ENCODE measurements around the gene STXBP6. TPM values are rescaled to one million over a fixed set of nuclear protein-coding genes. Genes with fewer than 3 reads are reported as not detected.

STXBP6 gene
- total and polyA plus RNA-seq, 2 of the 13 experiments (the other 11 are each of a cell fraction or from before 2014, with no cell fraction given), result 35.3 to 42.8 TPM

- 0 out of 2 replicates have a peak, but pooled peaks have one; percentile 16 for TF ChIP-seq TRIM22 (IDR thresholded peaks at IDR 0.05)
- TF ChIP-seq ATF7 (IDR thresholded peaks at IDR 0.05), result peak; percentile 25; the same call in 1 of the 2 replicates
- TF ChIP-seq ATF7 (CRISPR knock-in tag; IDR thresholded peaks at IDR 0.05), result no peak
- TF ChIP-seq ZNF138 (CRISPR knock-in tag; IDR thresholded peaks at IDR 0.05; ENCODE audit: low read depth), result no peak
- TF ChIP-seq ZNF318 (CRISPR knock-in tag; IDR thresholded peaks at IDR 0.05), result no peak
- no peak for TF ChIP-seq DZIP1 (CRISPR knock-in tag; IDR thresholded peaks at IDR 0.05)
- no peak for TF ChIP-seq SP140L (CRISPR knock-in tag; IDR thresholded peaks at IDR 0.05; ENCODE audit: borderline replicate concordance)
- TF ChIP-seq NR2C2 (CRISPR knock-in tag; IDR thresholded peaks at IDR 0.05; ENCODE audit: borderline replicate concordance), result no peak
- no peak for TF ChIP-seq BCL3 (CRISPR knock-in tag; IDR thresholded peaks at IDR 0.05)
- 0 out of 2 replicates have a peak, but pooled peaks have one; percentile 23 for TF ChIP-seq NFRKB (IDR thresholded peaks at IDR 0.05)
- TF ChIP-seq ZNF530 (CRISPR knock-in tag; IDR thresholded peaks at IDR 0.05; ENCODE audit: low read depth), result no peak
- no peak for TF ChIP-seq CHCHD3 (CRISPR knock-in tag; IDR thresholded peaks at IDR 0.05)
- no peak for TF ChIP-seq ELK4 (CRISPR knock-in tag; IDR thresholded peaks at IDR 0.05; ENCODE audit: borderline replicate concordance)
- no peak for TF ChIP-seq ADNP (CRISPR knock-in tag; IDR thresholded peaks at IDR 0.05)
- TF ChIP-seq ZNF121 (CRISPR knock-in tag; IDR thresholded peaks at IDR 0.05), result no peak
- no peak for TF ChIP-seq RXRB (CRISPR knock-in tag; IDR thresholded peaks at IDR 0.05; ENCODE audit: borderline replicate concordance)
Observed at GRCh38 chr14:24990773-24991172, 59.2 kb downstream of the STXBP6 start (continued).

All from HepG2 (cell line).